GM12878 (cell line): ENCODE data around the gene PCTP. TPM values are rescaled to one million over a fixed set of nuclear protein-coding genes. Genes with fewer than 3 reads are reported as not detected.

Experiments
- ATAC-seq: fragments of 200-7000 bp; cut with Tn5 transposase; 3 replicates; pipeline ENCODE4 v1.9.1; 2020; ENCODE audit warnings: mild to moderate bottlenecking, moderate library complexity
- BruUV-seq: library from RNA; stranded (reverse); fragments of 400-500 nt; replicated peaks from 2 replicates; lab custom pipeline; 2021; lab: Mats Ljungman, UMichigan
- CTCF ChIA-PET: fragments of 300-600 bp; sonication (Branson Sonifier 250); formaldehyde crosslinking; extraction: SDS; loops from one replicate; lab custom pipeline; 2021; ENCODE audit warnings: inconsistent platforms; lab: Yijun Ruan, JAX
- POLR2A ChIA-PET: fragments of 350-600 bp; formaldehyde crosslinking; extraction: SDS; loops from one replicate; lab custom pipeline; 2021; ENCODE audit warnings: inconsistent platforms; lab: Charles Lee
- RAD21 ChIA-PET: fragments of 300-600 bp; sonication (Branson Sonifier 250); formaldehyde crosslinking; loops from one replicate; lab custom pipeline; 2023; ENCODE audit warnings: antibody characterized with exemption; ENCODE audit not compliant: unreplicated experiment; lab: Charles Lee
- SMC1A ChIA-PET: fragments of 300-600 bp; sonication (Branson Sonifier 250); formaldehyde crosslinking; loops from one replicate; lab custom pipeline; 2023; ENCODE audit not compliant: unreplicated experiment, uncharacterized antibody; lab: Charles Lee
- DNase-seq: peaks from one replicate; pipeline ENCODE4 v3.0.0-alpha.2; 2011; ENCODE audit warnings: low read depth, low spot score
- FAIRE-seq: peaks from 3 replicates; lab custom pipeline; 2011; peaks lifted over from hg19 to GRCh38; lab: Jason Lieb, UNC
- H2AFZ ChIP-seq: 2 replicates; pipeline ENCODE4 v1.6.0; 2011; ENCODE audit warnings: low read depth, low read length, control low read depth; ENCODE audit not compliant: control insufficient read depth
- H3K27ac ChIP-seq: 2 replicates; pipeline ENCODE4 v1.5.1; 2011; ENCODE audit warnings: control low read depth; ENCODE audit not compliant: control insufficient read depth, insufficient read depth
- H3K27me3 ChIP-seq, 2 experiments: replicated peaks in 1 of 2; 2 replicates each; pipeline versions ENCODE4 v1.6.0 to v1.6.1; 2011; ENCODE audit warnings: low read length in 1 of 2; ENCODE audit not compliant: control insufficient read depth in 2 of 2, insufficient read depth in 2 of 2
- H3K36me3 ChIP-seq, 2 experiments: 2 replicates each; pipeline ENCODE4 v1.5.1; 2011; ENCODE audit warnings: low read length in 1 of 2; ENCODE audit not compliant: control insufficient read depth in 2 of 2, insufficient read depth in 2 of 2
- H3K4me1 ChIP-seq: 2 replicates; pipeline ENCODE4 v1.6.1; 2011; ENCODE audit warnings: mild to moderate bottlenecking, low read length, moderate library complexity, mixed read lengths; ENCODE audit not compliant: control insufficient read depth, insufficient read depth
- H3K4me2 ChIP-seq: 2 replicates; pipeline ENCODE4 v1.6.0; 2011; ENCODE audit warnings: control low read depth; ENCODE audit not compliant: control insufficient read depth, insufficient read depth
- H3K4me3 ChIP-seq: fragments of 200-600 bp; sonication (generic); 2 replicates; pipeline ENCODE4 v1.5.1; 2016
- H3K79me2 ChIP-seq: 2 replicates; pipeline ENCODE4 v1.6.0; 2011; ENCODE audit warnings: low read length; ENCODE audit not compliant: control insufficient read depth, insufficient read depth
- H3K9ac ChIP-seq: 2 replicates; pipeline ENCODE4 v1.8.0; 2011; ENCODE audit warnings: low read length, control low read depth, mixed read lengths; ENCODE audit not compliant: control insufficient read depth, insufficient read depth
- H3K9me3 ChIP-seq: replicated peaks from 3 replicates; pipeline ENCODE4 v1.5.1; 2011; ENCODE audit warnings: mild to moderate bottlenecking, low read length; ENCODE audit not compliant: control insufficient read depth, insufficient read depth
- H4K20me1 ChIP-seq: 2 replicates; pipeline ENCODE4 v1.6.0; 2011; ENCODE audit not compliant: control insufficient read depth, insufficient read depth
- CREB1 ChIP-seq: IDR thresholded peaks from 2 replicates; pipeline ENCODE4 v1.6.1; 2012; ENCODE audit warnings: low read depth, mild to moderate bottlenecking, inconsistent platforms
- FOS ChIP-seq: IDR thresholded peaks from 3 replicates; pipeline ENCODE4 v1.6.1; 2011; ENCODE audit warnings: borderline replicate concordance; ENCODE audit not compliant: insufficient read length; ENCODE audit errors: extremely low read depth
- GATAD2B ChIP-seq: fragments of 450-650 bp; conservative IDR thresholded peaks from 2 replicates; pipeline ENCODE4 v1.6.1; 2017; ENCODE audit warnings: low read depth, mild to moderate bottlenecking, moderate library complexity
- HDGF ChIP-seq: fragments of 450-650 bp; IDR thresholded peaks from 2 replicates; pipeline ENCODE4 v1.6.1; 2016; ENCODE audit warnings: antibody characterized with exemption
- IRF4 ChIP-seq: IDR thresholded peaks from 2 replicates; pipeline ENCODE4 v1.6.1; 2011; ENCODE audit warnings: low read depth, low read length
- KDM1A ChIP-seq: fragments of 200-600 bp; sonication (generic); IDR thresholded peaks from 2 replicates; pipeline ENCODE4 v1.6.1; 2016; ENCODE audit warnings: borderline replicate concordance
- NBN ChIP-seq: fragments of 450-650 bp; IDR thresholded peaks from 2 replicates; pipeline ENCODE4 v1.6.1; 2016
- PML ChIP-seq: IDR thresholded peaks from 2 replicates; pipeline ENCODE4 v1.6.1; 2012; ENCODE audit warnings: low read length, inconsistent platforms
- POU2F2 ChIP-seq: IDR thresholded peaks from 3 replicates; pipeline ENCODE4 v1.6.1; 2011; ENCODE audit warnings: low read depth, mild to moderate bottlenecking, low read length, borderline replicate concordance
- RBBP5 ChIP-seq: fragments of 200-600 bp; sonication (generic); conservative IDR thresholded peaks from 2 replicates; pipeline ENCODE4 v1.6.1; 2016
- RUNX3 ChIP-seq: IDR thresholded peaks from 2 replicates; pipeline ENCODE4 v1.6.1; 2012; ENCODE audit warnings: low read length, inconsistent platforms
- SMAD5 ChIP-seq: IDR thresholded peaks from 2 replicates; pipeline ENCODE4 v1.6.1; 2016; ENCODE audit warnings: antibody characterized with exemption, low read depth
- SREBF1 ChIP-seq: IDR thresholded peaks from 2 replicates; pipeline ENCODE4 v1.6.1; 2012; ENCODE audit warnings: mild to moderate bottlenecking, low read length
- TBL1XR1 ChIP-seq: IDR thresholded peaks from 2 replicates; pipeline ENCODE4 v1.6.1; 2012; ENCODE audit warnings: low read depth, low read length, improper control_type of control experiment
- TCF7 ChIP-seq: IDR thresholded peaks from 2 replicates; pipeline ENCODE4 v1.6.1; 2014; ENCODE audit warnings: antibody characterized with exemption, borderline replicate concordance
- YY1 ChIP-seq: IDR thresholded peaks from 2 replicates; pipeline ENCODE4 v1.6.1; 2011; ENCODE audit warnings: low read depth, mild to moderate bottlenecking, low read length
- ZNF24 ChIP-seq: fragments of 450-650 bp; IDR thresholded peaks from 2 replicates; pipeline ENCODE4 v1.6.1; 2017; ENCODE audit warnings: antibody characterized with exemption, mild to moderate bottlenecking
- ZNF384 ChIP-seq: IDR thresholded peaks from 2 replicates; pipeline ENCODE4 v1.6.1; 2012; ENCODE audit warnings: low read depth, mild to moderate bottlenecking, low read length, improper control_type of control experiment, borderline replicate concordance
- WGBS: methylation state at CpG from one replicate; pipeline ENCODE4 v1.1.6; 2016; ENCODE audit warnings: low lambda C conversion rate; ENCODE audit not compliant: insufficient replicate concordance, insufficient coverage; ENCODE audit errors: missing lambda C conversion rate; 5-methylcytosine and 5-hydroxymethylcytosine counted together
- in situ Hi-C: fragments of 300-500 bp; cut with MboI; formaldehyde crosslinking; loops from 9 replicates; pipeline ENCODE4 v1.14.3; 2018; ENCODE audit warnings: mixed read lengths
- intact Hi-C: fragments of 100-400 bp; cut with micrococcal nuclease; formaldehyde crosslinking; loops from one replicate; pipeline ENCODE4 v1.14.2; 2022; ENCODE audit not compliant: unreplicated experiment
- polyA plus RNA-seq, 11 experiments: library from polyadenylated mRNA; depleted of rRNA in 4 of 11; unstranded in 6 of 11; stranded (reverse) in 5 of 11; fragments of >200 nt; fragmentation: Nextera tagmentation in 4 of 11; fragmentation: Illumina TruSeq in 1 of 11; extraction: Ambion mirVana in 4 of 11; extraction: Trizol in 1 of 11; gene quantifications; 1 replicate in 1 of 11; 2 replicates in 10 of 11; pipeline versions ENCODE4 v1.2.1 to v1.2.3, GENCODE V29; 2011 to 2016; ENCODE audit warnings: inconsistent platforms in 2 of 11, missing spikeins in 2 of 11, low read depth in 1 of 11
- total RNA-seq, 4 experiments: library from RNA; depleted of rRNA in 3 of 4; stranded (reverse); fragments of >200 nt in 3 of 4; fragmentation: Illumina TruSeq in 1 of 4; extraction: Trizol in 1 of 4; gene quantifications; 2 replicates each; pipeline versions ENCODE4 v1.2.1 to v1.2.3, GENCODE V29; 2013 to 2021
- TF ChIP-seq, protein P1 (sequence below): IDR thresholded peaks from 2 replicates; pipeline ENCODE4 v1.6.1; 2011; ENCODE audit warnings: mild to moderate bottlenecking, low read depth, low read length, moderate library complexity; ENCODE audit not compliant: insufficient replicate concordance
- TF ChIP-seq, protein P2 (sequence below): IDR thresholded peaks from 2 replicates; pipeline ENCODE4 v1.6.1; 2011; ENCODE audit warnings: borderline replicate concordance, low read depth, mild to moderate bottlenecking, moderate library complexity, mixed read lengths, low read length; ENCODE audit not compliant: insufficient read depth; ENCODE audit errors: extremely low read length
- TF ChIP-seq, protein P3 (sequence below): IDR thresholded peaks from 2 replicates; pipeline ENCODE4 v1.6.1; 2012; ENCODE audit warnings: low read depth, low read length, improper control_type of control experiment

PCTP gene
- total and polyA plus RNA-seq, 10 of the 15 experiments (the other 5 are each of a cell fraction or from before 2014, with no cell fraction given): 1.4 to 26.8 (median 3.7) TPM

GRCh38 chr17:55742272-55743102, 8.4 kb upstream of the PCTP start (continued):
- TF ChIP-seq ZNF24 (0 out of 2 replicates have a peak, but pooled peaks have one; percentile 21), TBL1XR1 (no peak), IRF4 (0 out of 2 replicates have a peak, but pooled peaks have one; percentile 23), TCF7 (no peak), NBN (no peak)
- TF ChIP-seq, protein P1, sequence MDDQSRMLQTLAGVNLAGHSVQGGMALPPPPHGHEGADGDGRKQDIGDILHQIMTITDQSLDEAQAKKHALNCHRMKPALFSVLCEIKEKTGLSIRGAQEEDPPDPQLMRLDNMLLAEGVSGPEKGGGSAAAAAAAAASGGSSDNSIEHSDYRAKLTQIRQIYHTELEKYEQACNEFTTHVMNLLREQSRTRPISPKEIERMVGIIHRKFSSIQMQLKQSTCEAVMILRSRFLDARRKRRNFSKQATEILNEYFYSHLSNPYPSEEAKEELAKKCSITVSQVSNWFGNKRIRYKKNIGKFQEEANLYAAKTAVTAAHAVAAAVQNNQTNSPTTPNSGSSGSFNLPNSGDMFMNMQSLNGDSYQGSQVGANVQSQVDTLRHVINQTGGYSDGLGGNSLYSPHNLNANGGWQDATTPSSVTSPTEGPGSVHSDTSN: no peak

GRCh38 chr17:55743103-55743679, 7.7 kb upstream of the PCTP start:
- Histone ChIP-seq H3K9me3 (no peaks in the 10 kb centered on the region), H3K4me3 (no peak overlapping the region), H3K79me2 (no peaks in the 10 kb centered on the region), H2AFZ (no peak overlapping the region), H3K4me1 (peaks cover 6% of the 10 kb centered on the region; the same call in 1 of the 2 replicates), H3K27ac (no peak overlapping the region), H3K9ac (no peak overlapping the region), H3K27me3 (no peaks in the 10 kb centered on the region), H3K36me3 (no peaks in the 10 kb centered on the region), H3K4me2 (peak overlapping the region; percentile 31; the same call in 1 of the 2 replicates), H4K20me1 (no peaks in the 10 kb centered on the region)
- in situ Hi-C loops: no loop called here
- FAIRE-seq (no peak), ATAC-seq (peak; percentile 39), DNase-seq (no peak)
- ChIA-PET CTCF (interaction anchor here (0.8 to 1.5 kb wide), 3 partner anchors 9 to 217 kb away, joined by 3 to 4 read pairs (median 3); no protein-coding TSS in a partner anchor), SMC1A (no interaction called here), RAD21 (no interaction called here), POLR2A (no interaction called here)
- no TSS peak for BruUV-seq
- WGBS: 25% methylated on average over 3 of the region's 3 CpGs
- intact Hi-C loops: no loop called here
- TF ChIP-seq, protein P2, sequence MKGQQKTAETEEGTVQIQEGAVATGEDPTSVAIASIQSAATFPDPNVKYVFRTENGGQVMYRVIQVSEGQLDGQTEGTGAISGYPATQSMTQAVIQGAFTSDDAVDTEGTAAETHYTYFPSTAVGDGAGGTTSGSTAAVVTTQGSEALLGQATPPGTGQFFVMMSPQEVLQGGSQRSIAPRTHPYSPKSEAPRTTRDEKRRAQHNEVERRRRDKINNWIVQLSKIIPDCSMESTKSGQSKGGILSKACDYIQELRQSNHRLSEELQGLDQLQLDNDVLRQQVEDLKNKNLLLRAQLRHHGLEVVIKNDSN: no peak
- TF ChIP-seq, protein P3, sequence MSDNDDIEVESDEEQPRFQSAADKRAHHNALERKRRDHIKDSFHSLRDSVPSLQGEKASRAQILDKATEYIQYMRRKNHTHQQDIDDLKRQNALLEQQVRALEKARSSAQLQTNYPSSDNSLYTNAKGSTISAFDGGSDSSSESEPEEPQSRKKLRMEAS: no peak
- TF ChIP-seq SMAD5 (no peak), CREB1 (no peak), FOS (no peak), GATAD2B (no peak), PML (no peak), RUNX3 (no peak), RBBP5 (no peak), POU2F2 (no peak), SREBF1 (no peak), YY1 (no peak), ZNF384 (no peak), KDM1A (no peak), HDGF (no peak)
